Immature natural killer cell (primary cell): Measurements from ENCODE around the gene HMX2. TPM values are rescaled to one million over a fixed set of nuclear protein-coding genes. Genes with fewer than 3 reads are reported as not detected.

ENCODE experiments used
- DNase-seq, 3 donors: peaks; one replicate each; pipeline ENCODE4 v3.0.0; 2022; ENCODE audit warnings: mixed read lengths in 1 of 3
- H3K27ac Mint-ChIP-seq, 6 donors: one replicate each; pipeline ENCODE4 v1.8.0; 2020; ENCODE audit warnings: mixed read lengths in 6 of 6, mild to moderate bottlenecking in 5 of 6, inconsistent platforms in 4 of 6, moderate library complexity in 3 of 6
- H3K27me3 Mint-ChIP-seq, 3 donors: one replicate each; pipeline ENCODE4 v1.8.0; 2020 to 2021; ENCODE audit warnings: low read depth in 3 of 3, mild to moderate bottlenecking in 3 of 3, mixed read lengths in 3 of 3, moderate library complexity in 3 of 3, inconsistent platforms in 1 of 3
- H3K36me3 Mint-ChIP-seq, 3 donors: one replicate each; pipeline ENCODE4 v1.8.0; 2020; ENCODE audit warnings: mixed read lengths in 3 of 3, inconsistent platforms in 2 of 3, mild to moderate bottlenecking in 2 of 3
- H3K4me1 Mint-ChIP-seq, 2 donors: one replicate each; pipeline ENCODE4 v1.8.0; 2020; ENCODE audit warnings: inconsistent platforms in 2 of 2, mild to moderate bottlenecking in 2 of 2, mixed read lengths in 2 of 2, moderate library complexity in 1 of 2
- H3K4me3 Mint-ChIP-seq, 5 donors: one replicate each; pipeline ENCODE4 v1.8.0; 2020; ENCODE audit warnings: mild to moderate bottlenecking in 5 of 5, mixed read lengths in 5 of 5, inconsistent platforms in 3 of 5, moderate library complexity in 3 of 5
- H3K9me3 Mint-ChIP-seq, 6 donors: one replicate each; pipeline ENCODE4 v1.8.0; 2020; ENCODE audit warnings: mild to moderate bottlenecking in 6 of 6, mixed read lengths in 6 of 6, inconsistent platforms in 4 of 6, moderate library complexity in 3 of 6
- polyA plus RNA-seq, 3 donors: library from polyadenylated mRNA; unstranded; fragments of 300-500 nt; fragmentation: Illumina TruSeq; gene quantifications; one replicate each; pipeline ENCODE4 v1.2.3, GENCODE V29; 2021

Gene HMX2
- polyA plus RNA-seq, 3 donors from 2014 or later = not detected

- Mint-ChIP-seq H3K27ac (no peak overlapping the region), H3K4me3 (peak overlapping the region; percentile 33 to 57 (median 49)), H3K27me3 (peaks cover 32 to 56% (median 47%) of the 10 kb centered on the region in 3 donors), H3K9me3 (no peaks in the 10 kb centered on the region), H3K4me1 (peaks cover 39 to 50% of the 10 kb centered on the region in 2 donors), H3K36me3 (peaks cover 0 to 7% (median 0%) of the 10 kb centered on the region in 3 donors)
- DNase-seq = no peak
These were observed 2.5 kb downstream of the HMX2 start for GRCh38 chr10:123150271-123150985.

- H3K4me3 Mint-ChIP-seq = peak overlapping the region in 1 of 5 donors; percentile 44
- H3K36me3 Mint-ChIP-seq = peaks cover 2 to 9% (median 2%) of the 10 kb centered on the region in 3 donors
- peaks cover 32 to 49% (median 43%) of the 10 kb centered on the region in 3 donors for H3K27me3 Mint-ChIP-seq
- H3K4me1 Mint-ChIP-seq = peaks cover 45 to 58% of the 10 kb centered on the region in 2 donors
- no peak for DNase-seq
- no peaks in the 10 kb centered on the region for H3K9me3 Mint-ChIP-seq
- no peak overlapping the region for H3K27ac Mint-ChIP-seq
These were observed 3.2 kb downstream of the HMX2 start for GRCh38 chr10:123150986-123151736.

GRCh38 chr10:123151737-123152135 is 3.8 kb downstream of the HMX2 start:
- Mint-ChIP-seq H3K4me1 (peaks cover 48 to 62% of the 10 kb centered on the region in 2 donors), H3K27ac (no peak overlapping the region), H3K27me3 (peaks cover 31 to 49% (median 42%) of the 10 kb centered on the region in 3 donors), H3K9me3 (no peaks in the 10 kb centered on the region), H3K4me3 (peak overlapping the region in 1 of 5 donors; percentile 44), H3K36me3 (peaks cover 5 to 12% (median 8%) of the 10 kb centered on the region in 3 donors)
- DNase-seq = no peak

- Mint-ChIP-seq H3K9me3 (no peaks in the 10 kb centered on the region), H3K27ac (peak overlapping the region; percentile 94 to 99 (median 98)), H3K36me3 (peaks cover 17 to 26% (median 18%) of the 10 kb centered on the region in 3 donors), H3K27me3 (peaks cover 24 to 45% (median 35%) of the 10 kb centered on the region in 3 donors), H3K4me1 (peaks cover 63 to 74% of the 10 kb centered on the region in 2 donors), H3K4me3 (peak overlapping the region; percentile 99 to 100 (median 99))
- DNase-seq = no peak
These were observed 5.7 kb downstream of the HMX2 start for GRCh38 chr10:123153486-123154091.

- H3K27me3 Mint-ChIP-seq = peaks cover 22 to 40% (median 29%) of the 10 kb centered on the region in 3 donors
- peak; percentile 96 for DNase-seq
- peaks cover 63 to 74% of the 10 kb centered on the region in 2 donors for H3K4me1 Mint-ChIP-seq
- H3K36me3 Mint-ChIP-seq = peaks cover 14 to 28% (median 17%) of the 10 kb centered on the region in 3 donors
- H3K4me3 Mint-ChIP-seq = peak within 1 kb of the TSS; percentile 99 to 100 (median 99)
- H3K27ac Mint-ChIP-seq = peak within 1 kb of the TSS; percentile 94 to 99 (median 98)
- no peaks in the 10 kb centered on the region for H3K9me3 Mint-ChIP-seq
These were observed 6.3 kb downstream of the HMX2 start, which contains the start of gene BUB3 for GRCh38 chr10:123154092-123154710. BUB3 (plus strand) TSS chr10:123154402; CDS start chr10:123154918, 516 bp downstream.

- peak; percentile 47 to 55 (median 49) for DNase-seq
- Mint-ChIP-seq H3K36me3 (peaks cover 14 to 28% (median 17%) of the 10 kb centered on the region in 3 donors), H3K4me1 (peaks cover 65 to 78% of the 10 kb centered on the region in 2 donors), H3K27ac (peak overlapping the region; percentile 94 to 99 (median 98)), H3K27me3 (peaks cover 20 to 36% (median 25%) of the 10 kb centered on the region in 3 donors), H3K4me3 (peak overlapping the region; percentile 99 to 100 (median 99)), H3K9me3 (no peaks in the 10 kb centered on the region)
These were observed 7.0 kb downstream of the HMX2 start for GRCh38 chr10:123154711-123155505.

GRCh38 chr10:123156078-123156477 is 8.1 kb downstream of the HMX2 start:
- Mint-ChIP-seq H3K27ac (peak overlapping the region in 2 of 6 donors; percentile 2 to 67), H3K4me3 (peak overlapping the region in 4 of 5 donors; percentile 20 to 100 (median 99)), H3K4me1 (peaks cover 71 to 81% of the 10 kb centered on the region in 2 donors), H3K9me3 (no peaks in the 10 kb centered on the region), H3K27me3 (peaks cover 14 to 24% (median 20%) of the 10 kb centered on the region in 3 donors), H3K36me3 (peaks cover 14 to 28% (median 17%) of the 10 kb centered on the region in 3 donors)
- DNase-seq = no peak

- peak overlapping the region in 1 of 5 donors; percentile 1 for H3K4me3 Mint-ChIP-seq
- peaks cover 6 to 16% (median 14%) of the 10 kb centered on the region in 3 donors for H3K27me3 Mint-ChIP-seq
- H3K9me3 Mint-ChIP-seq = no peaks in the 10 kb centered on the region
- H3K36me3 Mint-ChIP-seq = peaks cover 21 to 35% (median 23%) of the 10 kb centered on the region in 3 donors
- H3K4me1 Mint-ChIP-seq = peaks cover 74 to 86% of the 10 kb centered on the region in 2 donors
- peak overlapping the region in 3 of 6 donors; percentile 3 to 14 (median 6) for H3K27ac Mint-ChIP-seq
- no peak for DNase-seq
These were observed 9.3 kb downstream of the HMX2 start for GRCh38 chr10:123157210-123157609.

- Mint-ChIP-seq H3K27ac (peak overlapping the region in 3 of 6 donors; percentile 48 to 81 (median 49)), H3K4me1 (peaks cover 69 to 87% of the 10 kb centered on the region in 2 donors), H3K9me3 (no peaks in the 10 kb centered on the region), H3K27me3 (peaks cover 4 to 7% (median 7%) of the 10 kb centered on the region in 3 donors), H3K36me3 (peaks cover 23 to 41% (median 27%) of the 10 kb centered on the region in 3 donors), H3K4me3 (peak overlapping the region in 1 of 5 donors; percentile 0)
- DNase-seq = no peak
These were observed 10.7 kb downstream of the HMX2 start for GRCh38 chr10:123158682-123159081.

- peaks cover 56 to 84% of the 10 kb centered on the region in 2 donors for H3K4me1 Mint-ChIP-seq
- peaks cover 0 to 2% (median 0%) of the 10 kb centered on the region in 3 donors for H3K27me3 Mint-ChIP-seq
- peaks cover 23 to 56% (median 30%) of the 10 kb centered on the region in 3 donors for H3K36me3 Mint-ChIP-seq
- H3K4me3 Mint-ChIP-seq = peak overlapping the region; percentile 13 to 84 (median 30)
- no peaks in the 10 kb centered on the region for H3K9me3 Mint-ChIP-seq
- H3K27ac Mint-ChIP-seq = peak overlapping the region; percentile 54 to 91 (median 70)
- peak; percentile 31 to 48 (median 36) for DNase-seq
These were observed 12.5 kb downstream of the HMX2 start for GRCh38 chr10:123160311-123160980.

- Mint-ChIP-seq H3K4me3 (no peak overlapping the region), H3K27me3 (peaks cover 0 to 5% (median 0%) of the 10 kb centered on the region in 3 donors), H3K27ac (no peak overlapping the region), H3K9me3 (no peaks in the 10 kb centered on the region), H3K36me3 (peaks cover 6 to 47% (median 28%) of the 10 kb centered on the region in 3 donors), H3K4me1 (peaks cover 26 to 64% of the 10 kb centered on the region in 2 donors)
- DNase-seq = no peak
These were observed 16.4 kb downstream of the HMX2 start for GRCh38 chr10:123164319-123164718.
